Osteoblast (primary cell): Measurements from ENCODE around the gene IL19. TPM values are rescaled to one million over a fixed set of nuclear protein-coding genes. Genes with fewer than 3 reads are reported as not detected.

ENCODE experiments used
- DNase-seq: peaks from one replicate; pipeline ENCODE4 v3.0.0; 2011; ENCODE audit warnings: low spot score, mixed read lengths; ENCODE audit not compliant: insufficient read length; ENCODE audit errors: missing footprints
- H2AFZ ChIP-seq: 2 replicates; pipeline ENCODE4 v1.6.0; 2011; ENCODE audit warnings: mild to moderate bottlenecking, low read length
- H3K27ac ChIP-seq: 2 replicates; pipeline ENCODE4 v1.5.1; 2011; ENCODE audit warnings: mild to moderate bottlenecking, low read depth, low read length, moderate library complexity
- H3K27me3 ChIP-seq: 2 replicates; pipeline ENCODE4 v1.6.0; 2012; ENCODE audit warnings: mild to moderate bottlenecking, control low read depth, inconsistent platforms, low read length, moderate library complexity; ENCODE audit not compliant: insufficient read depth
- H3K36me3 ChIP-seq: 2 replicates; pipeline ENCODE4 v1.5.1; 2011; ENCODE audit warnings: mild to moderate bottlenecking, low read length, control low read depth, moderate library complexity; ENCODE audit not compliant: insufficient read depth
- H3K4me1 ChIP-seq: 2 replicates; pipeline ENCODE4 v1.5.1; 2011; ENCODE audit warnings: mild to moderate bottlenecking, low read length, control low read depth, moderate library complexity; ENCODE audit not compliant: insufficient read depth
- H3K4me2 ChIP-seq: 2 replicates; pipeline ENCODE4 v1.6.0; 2011; ENCODE audit warnings: mild to moderate bottlenecking, low read length; ENCODE audit not compliant: insufficient read depth
- H3K4me3 ChIP-seq: fragments of 200-600 bp; sonication (generic); 3 replicates; pipeline ENCODE4 v1.5.1; 2012; ENCODE audit warnings: mild to moderate bottlenecking, low read length, inconsistent platforms; ENCODE audit not compliant: insufficient read depth
- H3K79me2 ChIP-seq: 2 replicates; pipeline ENCODE4 v1.6.0; 2012; ENCODE audit warnings: mild to moderate bottlenecking, low read length, control low read depth, inconsistent platforms; ENCODE audit not compliant: insufficient read depth
- H3K9me3 ChIP-seq: 2 replicates; pipeline ENCODE4 v1.5.1; 2011; ENCODE audit warnings: low read depth, low read length, control low read depth
- H4K20me1 ChIP-seq: 2 replicates; pipeline ENCODE4 v1.6.0; 2012; ENCODE audit warnings: mild to moderate bottlenecking, low read length, control low read depth; ENCODE audit not compliant: insufficient read depth
- total RNA-seq: library from RNA; depleted of rRNA; stranded (reverse); fragments of >200 nt; gene quantifications from 2 replicates; pipeline ENCODE4 v1.2.3, GENCODE V29; 2012
- TF ChIP-seq, protein P1 (sequence below): IDR thresholded peaks from 2 replicates; pipeline ENCODE4 v1.5.1; 2011; ENCODE audit warnings: mild to moderate bottlenecking, low read depth, low read length, moderate library complexity; ENCODE audit errors: extremely low read depth

Gene IL19
- total RNA-seq, 1 donor, result not detected

DNA sequence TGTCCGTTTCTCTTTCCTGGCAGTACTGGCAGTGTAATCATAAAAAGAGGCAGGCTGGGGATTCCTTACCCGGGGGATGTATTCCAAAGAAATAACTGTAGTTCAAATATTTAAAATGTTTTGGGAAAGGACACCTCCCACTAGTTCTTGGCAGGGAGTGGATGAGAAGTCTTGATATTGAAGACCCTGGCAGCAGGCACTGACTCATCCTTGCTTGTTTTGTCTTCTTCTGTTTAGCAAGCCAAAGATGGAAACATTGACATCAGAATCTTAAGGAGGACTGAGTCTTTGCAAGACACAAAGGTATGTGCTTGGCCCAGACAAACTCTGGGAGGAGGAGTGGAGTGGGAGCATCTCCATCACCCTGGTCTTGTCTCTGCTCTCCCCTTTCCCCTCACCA lies 95.5 kb downstream of the IL19 start:
- Histone ChIP-seq H3K36me3 (no peaks in the 10 kb centered on the region), H3K4me3 (no peak overlapping the region), H3K27me3 (peaks cover 13% of the 10 kb centered on the region), H3K4me2 (no peak overlapping the region), H3K79me2 (no peaks in the 10 kb centered on the region), H3K4me1 (peaks cover 4% of the 10 kb centered on the region), H3K9me3 (no peaks in the 10 kb centered on the region), H2AFZ (no peak overlapping the region), H4K20me1 (no peaks in the 10 kb centered on the region), H3K27ac (no peak overlapping the region)
- no peak for DNase-seq
- TF ChIP-seq, protein P1, sequence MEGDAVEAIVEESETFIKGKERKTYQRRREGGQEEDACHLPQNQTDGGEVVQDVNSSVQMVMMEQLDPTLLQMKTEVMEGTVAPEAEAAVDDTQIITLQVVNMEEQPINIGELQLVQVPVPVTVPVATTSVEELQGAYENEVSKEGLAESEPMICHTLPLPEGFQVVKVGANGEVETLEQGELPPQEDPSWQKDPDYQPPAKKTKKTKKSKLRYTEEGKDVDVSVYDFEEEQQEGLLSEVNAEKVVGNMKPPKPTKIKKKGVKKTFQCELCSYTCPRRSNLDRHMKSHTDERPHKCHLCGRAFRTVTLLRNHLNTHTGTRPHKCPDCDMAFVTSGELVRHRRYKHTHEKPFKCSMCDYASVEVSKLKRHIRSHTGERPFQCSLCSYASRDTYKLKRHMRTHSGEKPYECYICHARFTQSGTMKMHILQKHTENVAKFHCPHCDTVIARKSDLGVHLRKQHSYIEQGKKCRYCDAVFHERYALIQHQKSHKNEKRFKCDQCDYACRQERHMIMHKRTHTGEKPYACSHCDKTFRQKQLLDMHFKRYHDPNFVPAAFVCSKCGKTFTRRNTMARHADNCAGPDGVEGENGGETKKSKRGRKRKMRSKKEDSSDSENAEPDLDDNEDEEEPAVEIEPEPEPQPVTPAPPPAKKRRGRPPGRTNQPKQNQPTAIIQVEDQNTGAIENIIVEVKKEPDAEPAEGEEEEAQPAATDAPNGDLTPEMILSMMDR, result no peak

DNA sequence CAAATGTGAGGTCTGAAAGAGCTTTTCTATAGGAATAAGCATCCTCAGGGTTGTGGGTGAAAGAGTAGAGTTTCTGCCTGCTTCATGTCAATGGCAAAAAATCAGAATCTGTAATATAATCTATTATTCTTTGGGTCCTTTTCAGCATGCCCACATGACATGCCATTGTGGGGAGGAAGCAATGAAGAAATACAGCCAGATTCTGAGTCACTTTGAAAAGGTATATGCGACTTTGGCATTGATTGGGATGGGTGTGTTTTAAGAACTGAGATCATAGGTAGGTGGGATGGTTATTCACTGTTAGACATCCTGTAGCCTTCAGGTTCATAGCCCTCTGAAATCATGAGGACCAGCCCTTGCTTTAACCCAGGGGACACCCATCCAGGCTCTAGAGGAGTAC lies 96.7 kb downstream of the IL19 start:
- Histone ChIP-seq H2AFZ (no peak overlapping the region), H3K9me3 (no peaks in the 10 kb centered on the region), H3K4me2 (no peak overlapping the region), H3K27ac (no peak overlapping the region), H4K20me1 (no peaks in the 10 kb centered on the region), H3K27me3 (peaks cover 6% of the 10 kb centered on the region), H3K36me3 (no peaks in the 10 kb centered on the region), H3K4me3 (no peak overlapping the region), H3K79me2 (no peaks in the 10 kb centered on the region), H3K4me1 (peaks cover 4% of the 10 kb centered on the region)
- no peak for DNase-seq
- TF ChIP-seq, protein P1, result no peak

DNA sequence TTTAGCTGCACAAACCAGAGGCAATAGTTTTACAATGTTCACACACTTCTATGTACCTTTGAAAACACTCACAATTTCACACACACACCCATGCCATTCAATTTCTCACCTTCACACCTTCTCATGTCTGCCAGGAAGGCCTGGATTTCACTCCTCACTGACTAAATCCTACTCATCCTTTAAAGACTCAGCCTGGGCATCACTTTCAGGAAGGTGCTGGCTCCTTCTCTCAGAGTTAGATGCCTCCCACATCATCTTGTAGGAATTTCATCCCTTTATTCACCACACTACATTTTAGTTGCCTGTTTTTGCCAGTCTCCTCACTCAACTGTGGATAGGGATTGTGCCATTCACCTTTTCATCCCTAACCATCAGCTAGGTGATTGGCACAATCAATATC lies 97.1 kb downstream of the IL19 start:
- no peaks in the 10 kb centered on the region for H4K20me1 ChIP-seq
- no peak overlapping the region for H3K4me2 ChIP-seq
- peaks cover 5% of the 10 kb centered on the region for H3K27me3 ChIP-seq
- TF ChIP-seq, protein P1, result no peak
- H3K4me3 ChIP-seq, result no peak overlapping the region
- H3K36me3 ChIP-seq, result no peaks in the 10 kb centered on the region
- no peaks in the 10 kb centered on the region for H3K9me3 ChIP-seq
- H3K79me2 ChIP-seq, result no peaks in the 10 kb centered on the region
- no peak overlapping the region for H2AFZ ChIP-seq
- H3K4me1 ChIP-seq, result peaks cover 4% of the 10 kb centered on the region
- no peak for DNase-seq
- H3K27ac ChIP-seq, result no peak overlapping the region

DNA sequence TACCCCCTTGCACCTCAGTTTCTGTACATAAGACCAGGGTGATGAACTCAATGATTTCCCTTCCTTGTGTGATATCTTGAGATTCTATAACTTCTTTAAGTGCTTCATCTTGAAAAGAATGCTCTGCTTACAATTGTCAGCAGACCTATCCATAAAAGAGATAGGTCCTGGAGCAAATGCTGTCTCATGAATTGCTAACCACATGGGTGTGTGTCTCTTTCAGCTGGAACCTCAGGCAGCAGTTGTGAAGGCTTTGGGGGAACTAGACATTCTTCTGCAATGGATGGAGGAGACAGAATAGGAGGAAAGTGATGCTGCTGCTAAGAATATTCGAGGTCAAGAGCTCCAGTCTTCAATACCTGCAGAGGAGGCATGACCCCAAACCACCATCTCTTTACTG lies 97.7 kb downstream of the IL19 start:
- H3K9me3 ChIP-seq, result no peaks in the 10 kb centered on the region
- no peak overlapping the region for H3K27ac ChIP-seq
- no peak overlapping the region for H2AFZ ChIP-seq
- no peak overlapping the region for H3K4me3 ChIP-seq
- TF ChIP-seq, protein P1, result no peak
- H3K4me2 ChIP-seq, result no peak overlapping the region
- no peaks in the 10 kb centered on the region for H3K36me3 ChIP-seq
- no peak for DNase-seq
- H4K20me1 ChIP-seq, result no peaks in the 10 kb centered on the region
- H3K4me1 ChIP-seq, result peaks cover 4% of the 10 kb centered on the region
- H3K79me2 ChIP-seq, result no peaks in the 10 kb centered on the region
- peaks cover 2% of the 10 kb centered on the region for H3K27me3 ChIP-seq
